Activated naive CD8-positive, alpha-beta T cell treated with anti-CD3 and anti-CD28 coated beads for 36 hours (primary cell): ENCODE data around the gene MGRN1. TPM values are rescaled to one million over a fixed set of nuclear protein-coding genes. Genes with fewer than 3 reads are reported as not detected.

Source experiments
- DNase-seq: peaks from one replicate; pipeline ENCODE4 v3.0.0; 2021
- H3K27ac Mint-ChIP-seq: one replicate; pipeline ENCODE4 v1.8.0; 2022; ENCODE audit warnings: mild to moderate bottlenecking, moderate library complexity, mixed read lengths
- H3K27me3 Mint-ChIP-seq: one replicate; pipeline ENCODE4 v1.8.0; 2022; ENCODE audit warnings: mild to moderate bottlenecking, mixed read lengths
- H3K36me3 Mint-ChIP-seq: one replicate; pipeline ENCODE4 v1.8.0; 2021; ENCODE audit warnings: mild to moderate bottlenecking, mixed read lengths
- H3K4me1 Mint-ChIP-seq: one replicate; pipeline ENCODE4 v1.8.0; 2021; ENCODE audit warnings: mixed read lengths
- H3K4me3 Mint-ChIP-seq: one replicate; pipeline ENCODE4 v1.8.0; 2022; ENCODE audit warnings: mild to moderate bottlenecking, moderate library complexity, mixed read lengths
- H3K9me3 Mint-ChIP-seq: one replicate; pipeline ENCODE4 v1.8.0; 2022; ENCODE audit warnings: mixed read lengths
- total RNA-seq, 2 experiments: library from RNA; stranded (reverse); gene quantifications; one replicate each; pipeline ENCODE4 v1.2.3, GENCODE V29; 2021

MGRN1 gene
- total RNA-seq, 2 experiments from 2014 or later: 63.7 to 64.3 TPM

DNA sequence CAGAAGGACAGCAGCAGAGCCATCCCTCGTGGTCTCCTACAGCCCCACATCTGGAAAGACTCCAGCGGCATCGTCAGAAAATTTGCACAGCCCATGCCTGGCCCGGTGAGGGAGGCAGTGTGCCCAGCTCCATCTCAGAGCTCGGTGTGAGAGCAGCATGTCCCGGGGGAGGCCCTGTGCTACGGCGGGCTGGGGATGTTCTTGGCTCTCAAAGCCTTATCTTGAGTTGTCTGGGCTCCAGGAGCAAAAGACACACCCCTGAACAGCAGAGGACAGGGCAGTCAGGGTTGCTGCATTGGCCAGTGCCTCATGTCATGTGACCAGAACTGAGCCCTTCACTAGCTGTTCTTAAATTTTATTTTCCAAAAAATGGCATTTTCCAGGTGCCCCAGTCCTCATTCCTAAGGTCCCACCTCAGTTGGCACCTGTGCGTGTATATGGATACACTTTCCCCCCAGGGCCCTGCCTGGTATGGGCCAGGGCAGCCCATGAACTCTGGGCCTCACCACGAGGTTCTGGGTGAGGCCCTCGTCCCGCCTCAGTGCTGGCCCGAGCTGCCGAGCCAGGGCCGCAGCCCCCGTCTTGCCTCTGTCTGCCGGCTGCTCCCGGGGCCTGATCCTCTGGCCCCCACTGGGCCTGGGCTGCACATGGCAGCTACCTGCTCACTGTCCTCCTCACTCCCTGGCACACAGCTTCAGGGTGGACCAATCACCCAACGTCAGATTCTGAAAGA is 71.7 kb downstream of the MGRN1 start:
- no peak overlapping the region for H3K27ac Mint-ChIP-seq
- H3K9me3 Mint-ChIP-seq: no peaks in the 10 kb centered on the region
- peaks cover 7% of the 10 kb centered on the region for H3K36me3 Mint-ChIP-seq
- H3K4me3 Mint-ChIP-seq: no peak overlapping the region
- H3K4me1 Mint-ChIP-seq: peaks cover 30% of the 10 kb centered on the region
- no peak for DNase-seq
- no peaks in the 10 kb centered on the region for H3K27me3 Mint-ChIP-seq

DNA sequence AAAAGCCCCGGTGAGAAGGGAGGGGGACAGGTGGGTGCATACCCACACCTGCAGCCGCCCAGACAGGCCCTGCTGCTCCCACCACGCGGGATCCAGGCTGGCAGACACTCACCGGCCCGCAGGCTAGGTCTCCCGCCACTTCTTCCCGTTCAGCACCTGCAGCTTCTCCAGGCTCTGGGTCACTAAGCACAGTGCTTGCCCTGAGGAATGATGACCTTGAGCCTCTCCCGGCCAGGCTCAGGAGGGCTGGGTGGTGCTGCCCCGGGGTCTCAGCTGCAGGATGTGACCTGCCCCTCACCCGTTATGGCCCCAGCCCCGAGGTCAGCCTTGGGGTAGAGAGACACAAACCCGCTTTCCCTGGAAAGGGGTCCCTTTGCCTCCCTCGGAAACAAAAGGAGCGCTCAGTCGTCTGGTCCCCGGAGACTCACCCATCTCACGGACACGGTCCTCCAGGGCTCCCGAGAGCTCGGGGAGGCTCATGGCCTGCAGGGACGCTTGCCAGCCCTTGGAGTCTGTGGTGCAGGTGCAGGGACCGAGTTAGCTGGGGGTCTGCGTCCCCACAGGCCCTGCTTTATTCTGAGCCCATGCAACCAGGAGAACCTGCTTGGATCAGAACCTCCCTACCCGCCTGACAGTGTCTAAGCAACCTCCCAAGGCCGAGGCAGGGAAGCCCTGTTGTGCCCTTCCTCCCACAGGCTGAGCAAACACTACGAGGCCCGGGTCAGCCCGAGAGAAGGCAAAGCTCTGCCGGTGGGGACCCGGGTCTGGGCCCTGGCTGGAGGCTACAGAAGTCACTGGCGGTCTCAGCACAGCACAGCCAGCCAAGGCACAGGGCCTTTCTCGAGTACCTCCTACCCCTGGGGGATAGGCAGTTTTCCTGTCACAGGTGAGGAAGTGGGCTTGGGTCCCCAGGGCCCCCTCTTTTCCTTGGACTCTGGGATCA is 72.5 kb downstream of the MGRN1 start:
- no peak overlapping the region for H3K27ac Mint-ChIP-seq
- peaks cover 7% of the 10 kb centered on the region for H3K36me3 Mint-ChIP-seq
- H3K9me3 Mint-ChIP-seq: no peaks in the 10 kb centered on the region
- no peaks in the 10 kb centered on the region for H3K27me3 Mint-ChIP-seq
- no peak for DNase-seq
- no peak overlapping the region for H3K4me3 Mint-ChIP-seq
- peaks cover 30% of the 10 kb centered on the region for H3K4me1 Mint-ChIP-seq

DNA sequence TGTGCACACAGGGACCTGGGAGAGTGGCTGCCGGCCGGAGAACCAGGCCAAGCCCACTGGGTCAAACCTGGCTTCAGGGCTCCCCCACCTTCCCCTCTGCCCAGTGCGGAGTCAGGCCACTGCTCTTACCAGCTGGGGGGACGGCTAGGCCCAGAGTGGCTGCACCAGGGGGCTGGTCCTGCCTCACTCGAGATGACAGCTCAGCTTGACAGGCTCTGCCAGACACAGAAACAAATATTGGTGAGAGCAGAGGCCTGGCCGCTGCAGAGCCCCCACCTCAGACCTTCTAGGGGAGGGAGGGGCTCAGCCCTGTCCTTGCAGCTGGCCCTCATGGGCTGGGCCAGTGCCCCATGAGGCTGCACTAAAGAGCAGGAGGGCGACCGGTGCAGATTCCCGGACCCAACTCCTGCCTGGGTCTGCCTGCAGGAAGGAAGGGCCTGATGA is 73.2 kb downstream of the MGRN1 start:
- Mint-ChIP-seq H3K36me3 (peaks cover 7% of the 10 kb centered on the region), H3K4me3 (no peak overlapping the region), H3K27me3 (no peaks in the 10 kb centered on the region), H3K4me1 (peaks cover 25% of the 10 kb centered on the region), H3K9me3 (no peaks in the 10 kb centered on the region), H3K27ac (no peak overlapping the region)
- DNase-seq: no peak

DNA sequence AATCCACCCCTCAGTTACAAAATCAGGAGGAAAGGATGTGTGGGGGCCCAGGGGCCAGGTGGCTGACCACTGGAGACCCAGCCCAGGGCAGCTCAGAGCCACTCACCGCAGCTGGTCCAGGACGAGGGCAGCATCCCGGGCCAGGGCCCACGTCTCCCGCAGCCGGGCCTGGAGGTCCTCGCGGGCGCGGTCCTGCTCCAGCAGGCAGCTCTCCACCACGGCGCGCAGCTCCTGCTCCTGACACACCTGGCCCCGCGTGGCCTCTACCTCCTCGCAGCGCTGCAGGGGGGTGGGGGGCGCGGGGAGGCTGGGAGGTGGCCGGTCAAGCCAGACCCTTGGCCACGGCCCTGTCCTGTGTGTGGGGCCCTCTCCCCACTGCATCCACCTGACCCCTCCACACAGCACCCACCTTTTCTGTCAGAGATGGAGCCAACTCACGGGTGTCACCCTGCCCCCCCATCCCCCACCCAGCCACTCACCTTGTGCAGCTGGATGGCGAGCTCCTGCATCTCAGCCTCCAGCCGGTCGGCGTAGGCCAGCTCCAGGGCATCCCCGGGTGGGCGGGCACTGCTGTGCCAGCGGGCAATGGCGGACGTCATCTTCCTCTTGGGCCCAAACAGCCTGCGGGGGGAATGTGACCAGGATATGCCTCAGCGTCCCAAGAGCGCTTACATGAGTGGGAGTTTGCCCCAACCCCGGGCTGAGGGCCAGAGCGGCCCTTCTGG is 73.9 kb downstream of the MGRN1 start:
- Mint-ChIP-seq H3K4me3 (no peak overlapping the region), H3K4me1 (peaks cover 25% of the 10 kb centered on the region), H3K27me3 (no peaks in the 10 kb centered on the region), H3K36me3 (peaks cover 7% of the 10 kb centered on the region), H3K9me3 (no peaks in the 10 kb centered on the region), H3K27ac (no peak overlapping the region)
- DNase-seq: no peak

DNA sequence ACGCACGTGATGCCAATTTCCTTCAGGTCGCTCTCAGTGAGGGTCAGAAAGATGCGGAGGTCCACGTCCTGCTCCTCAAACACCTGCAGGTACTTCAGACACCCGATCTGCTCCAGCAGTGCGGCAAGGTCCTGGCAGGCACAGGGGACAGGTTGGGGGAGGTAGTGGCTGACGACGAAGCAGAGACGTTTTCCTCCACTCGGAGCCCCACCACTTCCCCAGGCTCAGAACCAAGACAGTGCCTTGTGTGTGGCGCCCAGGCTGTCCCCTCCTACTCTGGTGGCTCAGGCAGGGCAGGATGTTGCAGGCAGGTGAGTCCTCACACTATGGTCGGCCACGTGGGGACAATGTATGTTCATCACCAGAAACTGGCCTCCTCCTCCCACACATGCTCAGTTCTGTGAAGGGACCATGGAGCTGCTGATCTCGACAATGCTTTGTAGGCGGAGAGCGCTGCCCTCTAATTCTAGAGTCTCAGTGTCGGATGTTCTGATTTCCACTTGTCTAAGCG is 74.5 kb downstream of the MGRN1 start:
- DNase-seq: no peak
- Mint-ChIP-seq H3K4me3 (no peak overlapping the region), H3K27ac (no peak overlapping the region), H3K27me3 (no peaks in the 10 kb centered on the region), H3K9me3 (no peaks in the 10 kb centered on the region), H3K36me3 (peaks cover 7% of the 10 kb centered on the region), H3K4me1 (peaks cover 25% of the 10 kb centered on the region)

DNA sequence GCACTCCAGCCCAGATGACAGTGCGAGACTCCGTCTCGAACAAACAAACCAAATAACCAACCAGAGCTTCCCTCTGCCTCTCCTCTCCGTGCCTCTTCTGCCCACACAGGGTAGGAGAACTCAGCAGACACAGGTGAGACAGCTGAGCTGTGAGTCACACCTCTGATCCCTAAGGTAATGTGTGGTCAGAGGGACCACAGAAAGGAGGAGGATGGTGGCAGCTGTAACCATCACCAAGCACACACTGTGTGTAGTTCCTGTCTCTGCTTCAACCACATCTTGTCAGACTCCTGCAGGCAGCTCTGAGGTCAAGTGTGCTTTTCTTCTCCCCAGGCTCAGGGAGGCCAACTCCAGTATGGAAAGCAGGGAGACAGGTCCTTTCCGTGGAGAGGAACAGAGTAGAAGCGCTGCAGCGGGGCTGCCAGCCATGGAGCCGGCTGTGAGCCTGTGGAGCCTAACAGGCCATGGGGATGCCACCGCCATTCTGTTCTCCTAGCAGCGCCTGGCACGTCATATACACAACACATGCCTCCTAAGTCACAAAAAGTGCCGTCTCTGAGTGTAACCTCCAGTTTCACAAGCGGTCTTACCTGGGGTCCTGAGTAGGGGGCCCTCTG is 75.9 kb downstream of the MGRN1 start:
- Mint-ChIP-seq H3K4me1 (peaks cover 14% of the 10 kb centered on the region), H3K9me3 (no peaks in the 10 kb centered on the region), H3K27ac (no peak overlapping the region), H3K4me3 (no peak overlapping the region), H3K36me3 (peaks cover 7% of the 10 kb centered on the region), H3K27me3 (no peaks in the 10 kb centered on the region)
- peak; percentile 65 for DNase-seq

DNA sequence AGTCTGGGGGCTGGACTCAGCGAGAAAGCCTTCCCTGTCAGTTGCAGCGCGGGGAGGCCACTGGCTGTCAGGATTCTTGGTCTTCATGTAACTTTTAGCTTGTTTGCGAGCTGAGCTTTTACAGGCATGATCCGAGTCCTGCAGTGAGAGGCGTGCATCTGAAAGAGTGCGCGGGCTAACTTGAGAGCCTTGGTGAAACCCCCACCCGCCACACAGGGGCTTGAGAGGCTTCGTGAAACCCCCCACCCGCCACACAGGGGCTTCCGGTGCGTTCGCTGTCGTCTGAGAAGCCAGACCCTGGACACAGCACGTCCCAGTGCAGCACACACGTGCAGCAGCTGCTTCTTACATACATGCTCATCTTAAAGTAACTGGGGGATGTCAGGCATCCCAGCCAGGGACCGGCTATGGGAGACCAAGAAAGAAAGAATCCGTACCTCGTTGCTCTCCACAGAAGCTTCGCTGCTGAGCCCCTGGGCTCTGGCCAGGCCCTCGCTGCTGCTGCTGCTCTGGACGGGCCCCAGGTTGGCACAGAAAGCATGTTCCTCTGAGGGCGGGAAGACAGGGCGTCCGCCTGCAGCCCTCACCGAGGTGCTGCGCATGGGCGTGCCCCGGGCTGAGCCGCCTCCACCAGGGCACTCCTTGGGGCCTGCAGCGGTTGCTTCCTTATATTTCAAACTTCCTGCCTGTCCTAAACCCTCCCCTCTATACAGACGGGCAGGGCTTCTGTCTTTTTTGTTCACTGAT is 76.5 kb downstream of the MGRN1 start:
- DNase-seq: no peak
- no peaks in the 10 kb centered on the region for H3K9me3 Mint-ChIP-seq
- H3K4me3 Mint-ChIP-seq: no peak overlapping the region
- H3K4me1 Mint-ChIP-seq: peaks cover 13% of the 10 kb centered on the region
- no peak overlapping the region for H3K27ac Mint-ChIP-seq
- H3K36me3 Mint-ChIP-seq: peaks cover 7% of the 10 kb centered on the region
- H3K27me3 Mint-ChIP-seq: no peaks in the 10 kb centered on the region

DNA sequence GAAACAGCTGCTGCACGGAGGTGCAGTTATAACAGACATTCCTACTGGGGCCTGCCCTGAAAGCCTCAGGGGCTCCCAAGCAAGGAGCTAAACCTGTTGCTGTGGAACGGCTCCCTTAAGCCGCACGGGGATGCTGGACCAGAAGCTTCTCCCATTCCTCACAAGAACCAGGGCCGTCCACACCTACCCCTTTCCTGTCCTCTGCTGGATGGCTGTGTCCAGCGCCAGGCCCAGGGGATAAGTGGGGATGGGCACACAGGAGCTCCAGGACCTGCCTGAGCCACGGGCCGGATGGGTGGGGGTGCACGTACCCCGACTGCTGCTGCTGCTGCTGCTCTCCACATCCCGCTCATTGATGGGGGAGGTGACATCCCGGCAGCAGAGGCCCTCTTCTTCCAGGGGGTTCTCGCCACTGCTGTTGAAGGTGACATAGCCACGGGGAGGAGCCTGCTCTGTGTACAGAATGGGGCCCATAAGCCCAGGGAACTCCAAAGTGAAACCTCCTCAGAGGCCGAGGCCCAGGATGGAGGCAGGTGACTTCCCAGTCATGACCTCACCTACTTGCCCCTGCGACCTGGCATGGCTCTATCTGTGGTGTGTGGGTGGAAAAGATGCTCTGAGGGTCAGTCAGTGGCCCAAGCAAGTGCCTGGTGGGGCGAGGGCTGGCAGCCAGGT is 77.3 kb downstream of the MGRN1 start:
- DNase-seq: no peak
- no peaks in the 10 kb centered on the region for H3K27me3 Mint-ChIP-seq

DNA sequence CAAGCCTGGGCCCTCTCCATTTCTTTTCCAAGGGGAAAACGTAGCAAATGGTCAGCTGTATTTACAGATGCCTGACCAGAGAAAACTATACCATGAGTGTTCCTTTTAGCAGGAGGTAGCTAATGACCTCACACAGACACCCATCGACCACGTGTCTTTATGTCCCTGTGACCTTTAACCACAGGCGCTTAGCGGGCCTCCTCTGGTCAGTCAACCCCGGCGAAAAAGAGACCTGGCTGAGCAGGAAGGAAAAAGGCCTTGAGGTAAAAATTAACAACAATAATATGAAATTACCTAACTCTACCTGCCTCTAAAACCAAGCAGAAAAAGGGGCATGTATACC is 77.8 kb downstream of the MGRN1 start:
- no peak for DNase-seq
- Mint-ChIP-seq H3K4me3 (no peak overlapping the region), H3K9me3 (no peaks in the 10 kb centered on the region), H3K36me3 (peaks cover 13% of the 10 kb centered on the region), H3K4me1 (peaks cover 13% of the 10 kb centered on the region), H3K27me3 (no peaks in the 10 kb centered on the region), H3K27ac (no peak overlapping the region)

More for the DNA sequence above, 77.3 kb downstream of the MGRN1 start:
- H3K27ac Mint-ChIP-seq: no peak overlapping the region
- H3K4me1 Mint-ChIP-seq: peaks cover 13% of the 10 kb centered on the region
- H3K36me3 Mint-ChIP-seq: peaks cover 11% of the 10 kb centered on the region
- no peak overlapping the region for H3K4me3 Mint-ChIP-seq
- no peaks in the 10 kb centered on the region for H3K9me3 Mint-ChIP-seq

DNA sequence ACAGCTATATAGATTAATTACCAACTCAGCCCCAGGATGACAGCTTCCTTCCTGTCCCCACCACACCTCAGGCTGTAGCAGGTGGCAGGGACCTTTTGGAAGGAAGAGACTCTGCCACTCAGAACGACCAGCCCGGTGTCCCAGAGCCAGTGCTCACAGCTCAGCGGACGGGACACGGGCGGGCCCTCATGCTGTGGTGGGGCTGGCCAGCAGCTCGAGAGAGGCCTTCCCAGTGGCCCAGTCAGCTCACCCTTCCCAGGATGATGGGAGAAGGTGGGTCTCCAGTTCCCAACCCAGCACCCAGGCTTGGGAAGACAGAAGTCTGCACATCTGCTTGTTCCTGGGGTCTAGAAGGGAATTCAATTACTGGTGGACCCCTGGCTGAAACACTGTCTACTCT is 79.3 kb downstream of the MGRN1 start:
- Mint-ChIP-seq H3K27ac (no peak overlapping the region), H3K36me3 (peaks cover 13% of the 10 kb centered on the region), H3K4me1 (peaks cover 13% of the 10 kb centered on the region), H3K27me3 (no peaks in the 10 kb centered on the region), H3K4me3 (no peak overlapping the region), H3K9me3 (no peaks in the 10 kb centered on the region)
- no peak for DNase-seq

DNA sequence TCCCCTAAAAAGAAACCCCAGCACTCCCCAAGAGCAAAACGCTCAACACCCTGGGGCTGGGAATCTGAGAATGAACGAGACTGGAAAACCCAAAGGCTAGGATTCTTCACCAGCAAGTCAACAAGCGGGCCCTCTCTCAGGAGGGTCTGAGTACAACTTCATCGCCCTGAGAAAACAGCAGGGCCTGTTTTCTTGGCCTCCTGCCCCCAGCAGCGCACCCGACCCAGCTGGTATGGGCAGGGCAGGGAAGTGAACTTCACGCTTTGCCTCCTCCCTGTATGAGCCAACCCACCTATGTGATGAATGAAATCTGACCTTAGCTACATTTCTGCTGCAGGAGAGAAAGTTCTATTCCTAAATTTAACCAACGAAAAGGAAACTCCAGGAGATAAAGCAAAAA is 79.9 kb downstream of the MGRN1 start:
- H3K27ac Mint-ChIP-seq: no peak overlapping the region
- H3K27me3 Mint-ChIP-seq: no peaks in the 10 kb centered on the region
- H3K4me1 Mint-ChIP-seq: peaks cover 12% of the 10 kb centered on the region
- no peak for DNase-seq
- no peaks in the 10 kb centered on the region for H3K9me3 Mint-ChIP-seq
- no peak overlapping the region for H3K4me3 Mint-ChIP-seq
- peaks cover 10% of the 10 kb centered on the region for H3K36me3 Mint-ChIP-seq

DNA sequence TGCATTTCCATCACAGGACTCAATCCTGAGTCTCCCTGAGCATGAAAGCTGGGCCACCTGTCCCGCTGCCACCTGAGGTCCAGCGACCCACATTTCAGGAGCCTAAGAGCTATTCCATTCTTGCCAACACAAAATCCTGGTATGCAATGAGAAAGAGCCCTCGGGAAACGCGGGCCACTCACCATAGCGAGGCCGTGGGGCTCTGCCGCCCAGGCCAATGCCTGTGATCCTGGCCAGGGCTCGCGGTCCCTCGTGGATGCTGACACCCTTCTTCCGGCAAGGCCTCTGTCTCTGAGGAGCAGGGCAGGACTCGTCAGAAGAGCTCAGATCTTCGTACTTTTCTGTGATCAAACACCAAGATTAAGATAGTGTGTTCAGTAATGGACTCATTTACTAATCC is 80.3 kb downstream of the MGRN1 start:
- H3K27ac Mint-ChIP-seq: no peak overlapping the region
- H3K4me3 Mint-ChIP-seq: no peak overlapping the region
- peaks cover 8% of the 10 kb centered on the region for H3K4me1 Mint-ChIP-seq
- no peak for DNase-seq
- H3K27me3 Mint-ChIP-seq: no peaks in the 10 kb centered on the region
- H3K9me3 Mint-ChIP-seq: no peaks in the 10 kb centered on the region
- peaks cover 9% of the 10 kb centered on the region for H3K36me3 Mint-ChIP-seq

DNA sequence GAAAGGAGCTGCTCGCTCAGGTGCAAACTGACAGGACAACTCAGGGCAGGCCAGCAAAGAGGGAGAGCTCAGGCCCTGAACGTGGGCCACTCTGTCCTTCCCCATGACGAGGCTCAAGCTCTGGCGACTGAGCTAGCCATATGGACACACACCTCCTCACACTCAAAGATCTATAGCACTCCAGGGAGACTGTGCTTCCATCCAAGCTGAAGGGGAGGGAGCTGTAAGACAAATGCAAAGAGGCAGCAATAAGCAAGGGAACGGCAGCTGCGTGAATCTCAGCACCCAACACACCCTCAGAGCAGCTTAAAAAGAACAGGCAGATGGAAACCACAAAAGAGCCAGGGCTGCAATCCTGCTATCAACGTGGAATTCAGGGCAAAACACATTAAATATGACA is 82.2 kb downstream of the MGRN1 start:
- peaks cover 12% of the 10 kb centered on the region for H3K36me3 Mint-ChIP-seq

DNA sequence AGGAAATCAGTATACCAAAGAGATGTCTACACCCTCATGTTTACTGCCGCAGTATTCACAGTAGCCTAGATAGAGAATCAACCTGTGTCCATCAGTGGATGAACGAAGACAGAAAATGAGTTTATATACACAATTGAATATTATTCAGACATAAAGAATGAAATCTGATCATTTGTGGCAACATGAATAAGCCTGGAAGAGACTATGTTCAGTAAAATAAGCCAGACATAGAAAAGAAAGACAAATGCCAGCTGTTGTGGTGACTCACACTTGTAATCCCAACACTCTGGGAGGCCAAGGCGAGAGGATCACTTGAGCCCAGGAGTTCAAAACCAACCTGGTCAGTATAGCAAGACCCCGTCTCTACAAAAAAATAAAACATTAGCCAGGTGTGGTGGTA is 84.9 kb downstream of the MGRN1 start:
- no peaks in the 10 kb centered on the region for H3K27me3 Mint-ChIP-seq
- no peak for DNase-seq

More for the DNA sequence above, 82.2 kb downstream of the MGRN1 start:
- Mint-ChIP-seq H3K4me3 (no peak overlapping the region), H3K9me3 (no peaks in the 10 kb centered on the region), H3K4me1 (no peaks in the 10 kb centered on the region), H3K27me3 (no peaks in the 10 kb centered on the region), H3K27ac (no peak overlapping the region)
- no peak for DNase-seq

More for the DNA sequence above, 84.9 kb downstream of the MGRN1 start:
- Mint-ChIP-seq H3K9me3 (no peaks in the 10 kb centered on the region), H3K27ac (no peak overlapping the region), H3K36me3 (peaks cover 18% of the 10 kb centered on the region), H3K4me3 (no peak overlapping the region), H3K4me1 (no peaks in the 10 kb centered on the region)
